ENCODE data around the gene GRID1. TPM values are rescaled to one million over a fixed set of nuclear protein-coding genes. Genes with fewer than 3 reads are reported as not detected.

GRID1 gene
- total RNA-seq, 4 donors from 2014 or later, result 17.2 to 28.1 (median 23.6) TPM

DNA sequence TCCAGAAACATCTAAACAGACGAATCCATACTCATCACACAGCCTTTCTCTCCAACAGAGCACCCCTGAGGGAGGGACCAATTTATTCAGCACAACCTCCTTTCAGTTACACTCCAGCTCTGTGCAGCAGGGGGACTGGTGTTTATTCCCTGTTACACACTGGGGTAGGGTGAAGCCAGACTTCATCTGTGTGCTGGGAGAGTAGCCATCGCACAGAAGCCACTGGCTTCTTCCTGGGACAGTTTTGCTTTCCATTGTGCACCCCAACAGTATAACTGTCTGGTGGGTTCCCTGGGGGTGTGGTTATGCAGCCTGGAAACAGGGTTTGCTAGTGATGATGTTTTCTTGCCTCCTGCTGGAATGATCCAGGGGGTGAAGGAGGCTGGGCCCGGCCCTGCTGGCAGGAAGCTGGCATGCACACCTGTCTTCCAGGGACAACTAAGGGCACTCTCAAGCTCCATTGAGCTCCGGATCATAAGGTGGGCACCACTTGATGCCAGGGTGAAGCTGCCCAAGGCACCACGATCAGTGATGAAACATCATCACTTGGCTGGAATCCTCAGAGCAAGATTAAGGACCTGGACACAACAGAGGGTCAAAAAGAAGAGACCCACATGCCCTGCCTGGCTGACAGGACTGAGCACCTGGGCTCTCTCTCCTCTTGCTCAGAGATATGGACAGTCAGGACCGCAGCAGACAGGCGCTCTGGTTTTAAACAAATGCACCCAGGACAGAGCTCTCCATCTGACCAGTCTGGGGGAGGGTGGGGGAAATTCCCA lies 293.2 kb downstream of the GRID1 start:
- H3K4me3 ChIP-seq (replicated peaks in 1 of 3), result no peak overlapping the region
- TF ChIP-seq POLR2A (IDR thresholded peaks at IDR 0.05), result no peak
- TF ChIP-seq, protein P1, sequence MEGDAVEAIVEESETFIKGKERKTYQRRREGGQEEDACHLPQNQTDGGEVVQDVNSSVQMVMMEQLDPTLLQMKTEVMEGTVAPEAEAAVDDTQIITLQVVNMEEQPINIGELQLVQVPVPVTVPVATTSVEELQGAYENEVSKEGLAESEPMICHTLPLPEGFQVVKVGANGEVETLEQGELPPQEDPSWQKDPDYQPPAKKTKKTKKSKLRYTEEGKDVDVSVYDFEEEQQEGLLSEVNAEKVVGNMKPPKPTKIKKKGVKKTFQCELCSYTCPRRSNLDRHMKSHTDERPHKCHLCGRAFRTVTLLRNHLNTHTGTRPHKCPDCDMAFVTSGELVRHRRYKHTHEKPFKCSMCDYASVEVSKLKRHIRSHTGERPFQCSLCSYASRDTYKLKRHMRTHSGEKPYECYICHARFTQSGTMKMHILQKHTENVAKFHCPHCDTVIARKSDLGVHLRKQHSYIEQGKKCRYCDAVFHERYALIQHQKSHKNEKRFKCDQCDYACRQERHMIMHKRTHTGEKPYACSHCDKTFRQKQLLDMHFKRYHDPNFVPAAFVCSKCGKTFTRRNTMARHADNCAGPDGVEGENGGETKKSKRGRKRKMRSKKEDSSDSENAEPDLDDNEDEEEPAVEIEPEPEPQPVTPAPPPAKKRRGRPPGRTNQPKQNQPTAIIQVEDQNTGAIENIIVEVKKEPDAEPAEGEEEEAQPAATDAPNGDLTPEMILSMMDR (IDR thresholded peaks at IDR 0.05), result no peak
- H3K4me1 ChIP-seq, result no peaks in the 10 kb centered on the region
- no peaks in the 10 kb centered on the region for H3K27me3 ChIP-seq
- H3K27ac ChIP-seq, result no peak overlapping the region
- H3K9me3 ChIP-seq, result no peaks in the 10 kb centered on the region
- no peak for DNase-seq
- intact Hi-C loops (cut with DNase I), result no loop called here
- no peaks in the 10 kb centered on the region for H3K36me3 ChIP-seq
- WGBS, 2 donors, result 87 to 88% methylated on average over 7 of the region's 7 CpGs

DNA sequence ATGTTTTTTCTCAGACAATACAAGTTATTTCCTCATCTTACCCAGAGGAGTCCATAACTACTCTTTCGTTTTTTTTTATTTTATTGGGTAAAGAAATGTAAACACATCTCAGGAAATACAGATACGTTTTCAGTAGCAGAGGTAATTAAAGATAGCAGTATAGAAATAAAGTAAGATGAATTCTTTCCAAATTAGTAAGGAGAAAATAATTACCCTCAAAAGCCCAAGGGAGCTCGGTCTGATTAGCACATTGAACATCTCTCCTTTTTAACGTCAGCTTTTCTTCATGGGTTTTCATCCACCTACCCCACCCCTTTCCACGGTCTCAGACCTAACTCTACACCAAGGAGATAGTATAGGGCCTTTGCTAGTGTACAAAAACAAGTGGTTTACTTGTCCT lies 294.2 kb downstream of the GRID1 start:
- Histone ChIP-seq H3K27me3 (no peaks in the 10 kb centered on the region), H3K4me3 (replicated peaks in 1 of 3) (no peak overlapping the region), H3K4me1 (no peaks in the 10 kb centered on the region), H3K9me3 (no peaks in the 10 kb centered on the region), H3K36me3 (no peaks in the 10 kb centered on the region), H3K27ac (no peak overlapping the region)
- WGBS, 2 donors, result 80 to 85% methylated on average over 5 of the region's 5 CpGs
- no peak for TF ChIP-seq POLR2A (IDR thresholded peaks at IDR 0.05)
- TF ChIP-seq, protein P1 (IDR thresholded peaks at IDR 0.05), result no peak
- no peak for DNase-seq
- intact Hi-C loops (cut with DNase I), result no loop called here

DNA sequence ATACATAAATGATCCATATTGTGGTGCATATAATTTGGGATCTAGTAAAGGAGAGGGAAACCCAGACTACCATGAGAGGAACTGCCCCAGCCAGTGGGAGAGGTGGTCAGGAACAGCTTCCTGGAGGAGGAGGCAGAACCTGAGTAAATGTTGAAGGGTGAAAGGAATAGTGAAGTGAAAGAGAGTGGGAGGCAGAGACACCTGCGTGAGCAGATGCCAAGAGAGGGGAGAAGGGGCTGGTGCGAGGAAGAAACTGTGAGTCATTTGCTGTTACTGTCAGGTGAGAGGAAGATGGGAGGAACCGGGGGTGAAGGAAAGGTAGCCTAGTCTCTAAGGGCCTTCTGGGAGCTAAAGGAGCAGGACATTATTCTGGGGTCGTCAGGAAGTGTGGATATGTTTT lies 294.8 kb downstream of the GRID1 start:
- TF ChIP-seq, protein P1 (IDR thresholded peaks at IDR 0.05), result no peak
- no peak for TF ChIP-seq POLR2A (IDR thresholded peaks at IDR 0.05)
- intact Hi-C loops (cut with DNase I), result no loop called here
- H3K9me3 ChIP-seq, result no peaks in the 10 kb centered on the region
- no peak overlapping the region for H3K27ac ChIP-seq
- DNase-seq, result no peak
- H3K4me3 ChIP-seq (replicated peaks in 1 of 3), result no peak overlapping the region
- H3K27me3 ChIP-seq, result no peaks in the 10 kb centered on the region
- H3K36me3 ChIP-seq, result no peaks in the 10 kb centered on the region
- H3K4me1 ChIP-seq, result no peaks in the 10 kb centered on the region
- WGBS, 2 donors, result 76 to 77% methylated on average over 4 of the region's 4 CpGs

DNA sequence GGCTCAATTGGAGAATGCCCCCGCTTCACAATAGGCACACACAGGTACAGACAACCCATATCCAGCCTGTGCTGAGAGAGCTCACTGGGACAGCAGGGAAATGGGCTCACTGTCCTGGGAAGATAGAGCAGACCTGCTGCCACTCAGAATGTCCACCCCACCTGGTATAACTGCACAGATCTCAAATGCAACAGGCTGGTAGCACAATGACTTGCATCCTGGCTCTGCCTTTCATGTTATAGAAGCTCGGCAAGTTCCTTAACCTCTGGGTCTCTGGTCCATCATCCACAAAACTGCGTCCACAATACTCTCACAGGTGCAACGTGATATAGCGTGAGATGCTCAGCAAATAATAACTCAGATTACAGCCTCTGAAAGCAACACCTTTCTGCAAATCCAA lies 295.4 kb downstream of the GRID1 start:
- DNase-seq, result no peak
- H3K36me3 ChIP-seq, result no peaks in the 10 kb centered on the region
- H3K27ac ChIP-seq, result no peak overlapping the region
- intact Hi-C loops (cut with DNase I), result no loop called here
- no peaks in the 10 kb centered on the region for H3K4me1 ChIP-seq
- TF ChIP-seq, protein P1 (IDR thresholded peaks at IDR 0.05), result no peak
- TF ChIP-seq POLR2A (IDR thresholded peaks at IDR 0.05), result no peak
- H3K27me3 ChIP-seq, result no peaks in the 10 kb centered on the region
- no peak overlapping the region for H3K4me3 ChIP-seq (replicated peaks in 1 of 3)
- H3K9me3 ChIP-seq, result no peaks in the 10 kb centered on the region
- WGBS, 2 donors, result 85 to 91% methylated on average over 5 of the region's 5 CpGs

DNA sequence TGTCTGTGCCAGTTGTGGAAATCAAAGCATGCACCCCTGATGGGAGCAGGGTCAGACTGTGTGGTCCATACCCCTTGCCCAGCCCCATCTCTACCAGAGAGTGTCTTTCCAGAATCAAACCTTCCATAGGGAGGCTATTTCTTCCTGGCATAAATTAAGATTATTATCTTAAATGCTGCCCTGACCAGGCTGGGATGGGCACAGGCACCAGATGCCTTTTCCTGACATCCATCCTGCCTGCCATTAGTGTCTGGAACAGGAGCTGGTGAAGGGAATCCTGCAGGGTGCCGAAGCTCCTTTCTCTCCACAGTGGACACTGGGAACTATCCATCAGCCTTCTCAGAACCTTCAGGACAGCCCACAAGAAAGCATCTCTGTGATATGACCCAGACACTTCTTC lies 296.3 kb downstream of the GRID1 start:
- Histone ChIP-seq H3K36me3 (no peaks in the 10 kb centered on the region), H3K4me3 (replicated peaks in 1 of 3) (no peak overlapping the region), H3K9me3 (no peaks in the 10 kb centered on the region), H3K27me3 (no peaks in the 10 kb centered on the region), H3K4me1 (no peaks in the 10 kb centered on the region), H3K27ac (no peak overlapping the region)
- DNase-seq, result no peak
- TF ChIP-seq POLR2A (IDR thresholded peaks at IDR 0.05), result no peak
- TF ChIP-seq, protein P1 (IDR thresholded peaks at IDR 0.05), result no peak
- intact Hi-C loops (cut with DNase I), result no loop called here
- 83 to 100% methylated on average over 1 of the region's 1 CpG for WGBS, 2 donors

Data from thyroid gland (tissue), 4 donors.